Measurements from ENCODE around the gene USP36. TPM values are rescaled to one million over a fixed set of nuclear protein-coding genes. Genes with fewer than 3 reads are reported as not detected.
"Not testable (repeated sequence)": the region's sequence is repeated elsewhere in the genome, so short reads cannot be mapped to it uniquely, and the experiment has no call there.

The USP36 gene
- total RNA-seq, 1 donor from 2014 or later: 21.6 TPM

DNA sequence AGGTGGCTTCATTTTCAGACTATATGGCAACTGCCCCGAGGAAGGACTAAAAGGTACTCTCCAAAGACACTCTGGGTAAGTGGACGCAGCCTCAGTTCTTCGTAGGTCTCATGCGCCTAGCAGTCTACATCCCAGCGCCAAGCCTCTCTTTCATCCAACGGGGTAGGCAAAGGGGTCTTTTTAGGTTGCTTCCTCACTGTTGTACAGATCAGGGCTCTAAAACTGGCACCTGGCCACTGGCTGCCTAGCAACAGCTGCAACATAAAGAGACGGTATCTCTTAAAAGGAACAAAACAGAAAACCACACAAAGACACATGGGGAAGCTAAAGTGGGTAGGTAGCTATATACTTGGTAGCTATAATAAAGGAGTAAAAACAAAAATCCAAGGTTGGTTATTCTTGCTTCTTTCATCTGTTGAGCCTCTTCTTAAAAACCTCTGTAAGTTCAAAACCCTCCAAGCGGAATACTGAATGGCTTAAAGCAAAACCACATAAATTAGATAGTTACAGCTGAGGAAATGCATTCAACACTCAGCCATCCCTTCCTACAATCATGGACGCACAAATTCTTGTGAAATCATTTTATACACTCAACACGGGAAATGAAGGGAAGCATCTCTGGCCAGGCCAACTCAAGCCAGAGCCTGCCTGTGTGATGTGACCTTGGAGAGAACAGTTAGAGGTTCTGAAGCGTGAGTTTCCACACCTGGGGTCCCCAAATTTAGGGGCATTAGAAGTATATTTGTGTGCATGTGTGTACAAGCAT is 81.2 kb downstream of the USP36 start:
- FAIRE-seq: no peak
- H3K4me3 ChIP-seq (ENCODE audit: low read depth, low read length): no peak overlapping the region
- DNase-seq (ENCODE audit: low read depth): no peak
- no peaks in the 10 kb centered on the region for H3K36me3 ChIP-seq (ENCODE audit: control insufficient read depth, insufficient read depth, low read length)
- no peaks in the 10 kb centered on the region for H3K27me3 ChIP-seq (ENCODE audit: control insufficient read depth, insufficient read depth, low read length)
- no peak for TF ChIP-seq CTCF (IDR thresholded peaks at IDR 0.05; ENCODE audit: insufficient read depth, low read length, severe bottlenecking)

GRCh38 chr17:78753316-78754250 is 87.0 kb downstream of the USP36 start:
- Histone ChIP-seq H3K36me3 (ENCODE audit: control insufficient read depth, insufficient read depth, low read length) (no peaks in the 10 kb centered on the region), H3K4me3 (ENCODE audit: low read depth, low read length) (no peak overlapping the region), H3K27me3 (ENCODE audit: control insufficient read depth, insufficient read depth, low read length) (no peaks in the 10 kb centered on the region)
- no peak for TF ChIP-seq CTCF (IDR thresholded peaks at IDR 0.05; ENCODE audit: insufficient read depth, low read length, severe bottlenecking)
- FAIRE-seq (no peak), DNase-seq (ENCODE audit: low read depth) (peak; percentile 55)

DNA sequence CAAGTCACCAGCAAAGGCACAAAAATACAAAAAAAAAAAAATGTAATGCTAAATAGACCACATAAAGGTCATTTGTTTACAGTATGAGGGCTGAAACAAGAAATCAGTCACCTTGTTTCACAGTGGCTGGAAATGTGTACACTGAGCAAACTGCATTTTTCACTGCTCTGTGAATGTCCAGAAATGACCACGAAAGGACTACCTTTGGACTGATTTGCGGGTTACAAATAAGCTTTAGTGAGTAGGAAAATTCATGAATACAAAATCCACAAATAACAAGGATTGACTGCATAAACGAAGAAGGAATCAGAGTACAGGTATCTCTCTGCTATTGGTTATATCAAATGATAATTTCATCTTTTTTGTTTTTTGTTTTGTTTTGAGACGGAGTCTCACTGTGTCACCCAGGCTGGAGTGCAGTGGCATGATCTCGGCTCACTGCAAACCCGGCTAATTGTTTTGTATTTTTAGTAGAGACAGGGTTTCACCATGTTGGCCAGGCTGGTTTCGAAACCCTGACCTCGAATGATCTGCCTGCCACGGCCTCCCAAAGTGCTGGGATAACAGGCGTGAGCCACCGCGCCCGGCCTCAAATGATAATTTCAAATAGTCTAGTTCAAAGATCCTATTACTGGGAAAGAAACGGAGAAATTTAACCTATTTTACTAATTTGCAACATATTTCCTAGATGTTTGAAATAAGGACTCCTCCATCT is 89.0 kb downstream of the USP36 start:
- DNase-seq (ENCODE audit: low read depth) (no peak), FAIRE-seq (no peak)
- H3K36me3 ChIP-seq (ENCODE audit: control insufficient read depth, insufficient read depth, low read length): no peaks in the 10 kb centered on the region
- H3K4me3 ChIP-seq (ENCODE audit: low read depth, low read length): no peak overlapping the region
- H3K27me3 ChIP-seq (ENCODE audit: control insufficient read depth, insufficient read depth, low read length): no peaks in the 10 kb centered on the region
- TF ChIP-seq CTCF (IDR thresholded peaks at IDR 0.05; ENCODE audit: insufficient read depth, low read length, severe bottlenecking): no peak

GRCh38 chr17:78751000-78751399 is 89.6 kb downstream of the USP36 start:
- not testable (repeated sequence) for FAIRE-seq; DNase-seq (ENCODE audit: low read depth); H3K27me3 ChIP-seq (ENCODE audit: control insufficient read depth, insufficient read depth, low read length); H3K4me3 ChIP-seq (ENCODE audit: low read depth, low read length); H3K36me3 ChIP-seq (ENCODE audit: control insufficient read depth, insufficient read depth, low read length)

DNA sequence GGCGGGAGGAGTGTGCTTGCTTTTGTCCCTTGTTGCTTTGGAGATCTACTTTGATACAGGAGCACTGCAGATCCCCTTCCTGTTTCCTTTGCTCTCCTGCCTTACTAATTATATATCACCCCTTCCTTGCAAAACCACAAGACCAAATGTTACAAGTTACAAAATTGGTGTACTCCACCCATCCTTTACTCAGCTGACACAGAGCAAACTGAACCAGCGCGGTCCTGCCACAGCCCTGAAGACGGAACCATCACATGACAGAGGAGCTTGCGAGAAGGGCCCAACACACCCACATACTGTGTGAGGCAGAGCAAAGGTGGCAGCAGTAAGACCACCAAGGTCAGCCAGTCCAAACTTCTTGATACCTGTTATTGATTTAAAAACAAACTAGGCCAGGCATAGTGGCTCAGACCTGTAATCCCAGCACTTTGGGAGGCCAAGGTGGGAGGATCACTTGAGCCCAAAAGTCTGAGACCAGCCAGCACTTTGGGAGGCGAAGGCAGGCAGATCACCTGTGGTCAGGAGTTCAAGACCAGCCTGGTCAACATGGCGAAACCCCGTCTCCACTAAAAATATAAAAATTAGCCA is 91.8 kb downstream of the USP36 start:
- TF ChIP-seq CTCF (IDR thresholded peaks at IDR 0.05; ENCODE audit: insufficient read depth, low read length, severe bottlenecking): no peak
- Histone ChIP-seq H3K36me3 (ENCODE audit: control insufficient read depth, insufficient read depth, low read length) (no peaks in the 10 kb centered on the region), H3K4me3 (ENCODE audit: low read depth, low read length) (no peak overlapping the region), H3K27me3 (ENCODE audit: control insufficient read depth, insufficient read depth, low read length) (no peaks in the 10 kb centered on the region)
- no peak for FAIRE-seq
- peak; percentile 88 for DNase-seq (ENCODE audit: low read depth)
